ENCODE results near the gene TSPAN11.
"Not testable (repeated sequence)": the region's sequence is repeated elsewhere in the genome, so short reads cannot be mapped to it uniquely, and the experiment has no call there.

Gene TSPAN11

DNA sequence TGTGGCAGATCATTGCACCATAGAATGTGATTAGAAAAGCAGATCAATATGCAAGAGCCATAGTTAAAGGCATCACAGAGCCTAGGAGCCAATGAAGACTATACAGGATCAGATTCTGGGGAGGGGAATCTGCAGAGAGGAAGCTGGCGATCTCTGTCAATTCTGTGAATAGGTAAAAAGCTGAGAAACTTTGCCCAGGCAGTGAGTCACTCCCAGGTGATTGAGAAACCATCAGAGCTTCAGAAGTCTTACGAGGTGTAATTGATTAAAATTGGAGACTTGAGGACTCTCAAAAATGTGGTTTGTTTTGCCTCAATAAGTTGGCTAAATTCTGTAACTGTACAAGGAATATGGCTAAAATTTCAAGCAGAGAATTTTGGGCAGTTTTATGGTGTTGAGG lies 41.7 kb upstream of the TSPAN11 start:
- no peak for DNase-seq (ENCODE audit: low read depth)
- in situ Hi-C loops (cut with HindIII; ENCODE audit: low sequenced_read_pairs), result no loop called here
- TF ChIP-seq, protein P1, sequence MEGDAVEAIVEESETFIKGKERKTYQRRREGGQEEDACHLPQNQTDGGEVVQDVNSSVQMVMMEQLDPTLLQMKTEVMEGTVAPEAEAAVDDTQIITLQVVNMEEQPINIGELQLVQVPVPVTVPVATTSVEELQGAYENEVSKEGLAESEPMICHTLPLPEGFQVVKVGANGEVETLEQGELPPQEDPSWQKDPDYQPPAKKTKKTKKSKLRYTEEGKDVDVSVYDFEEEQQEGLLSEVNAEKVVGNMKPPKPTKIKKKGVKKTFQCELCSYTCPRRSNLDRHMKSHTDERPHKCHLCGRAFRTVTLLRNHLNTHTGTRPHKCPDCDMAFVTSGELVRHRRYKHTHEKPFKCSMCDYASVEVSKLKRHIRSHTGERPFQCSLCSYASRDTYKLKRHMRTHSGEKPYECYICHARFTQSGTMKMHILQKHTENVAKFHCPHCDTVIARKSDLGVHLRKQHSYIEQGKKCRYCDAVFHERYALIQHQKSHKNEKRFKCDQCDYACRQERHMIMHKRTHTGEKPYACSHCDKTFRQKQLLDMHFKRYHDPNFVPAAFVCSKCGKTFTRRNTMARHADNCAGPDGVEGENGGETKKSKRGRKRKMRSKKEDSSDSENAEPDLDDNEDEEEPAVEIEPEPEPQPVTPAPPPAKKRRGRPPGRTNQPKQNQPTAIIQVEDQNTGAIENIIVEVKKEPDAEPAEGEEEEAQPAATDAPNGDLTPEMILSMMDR (IDR thresholded peaks at IDR 0.05; ENCODE audit: low read depth, low read length, missing control alignments), result no peak
- no peak overlapping the region for H3K4me3 ChIP-seq (ENCODE audit: low read depth, low read length)

DNA sequence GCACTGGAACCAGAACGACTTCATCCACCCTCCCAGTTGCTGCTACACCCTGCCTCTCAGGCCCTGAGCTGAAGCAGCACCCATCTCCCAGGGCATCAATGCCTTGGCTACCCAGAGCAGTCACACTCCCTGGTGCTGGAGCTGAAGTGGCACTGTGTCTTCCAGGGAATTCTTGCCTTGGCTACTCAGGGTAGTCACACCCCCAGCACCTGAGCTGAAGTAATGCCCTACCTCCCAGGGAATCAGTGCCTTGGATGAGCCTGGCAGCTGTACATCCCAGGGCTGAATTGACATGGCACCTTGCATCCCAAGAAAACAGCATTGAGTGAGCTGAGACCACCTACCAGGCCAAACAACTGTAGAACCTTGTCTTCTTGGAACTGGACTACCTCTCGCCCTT lies 41.2 kb upstream of the TSPAN11 start:
- TF ChIP-seq, protein P1 (IDR thresholded peaks at IDR 0.05; ENCODE audit: low read depth, low read length, missing control alignments), result no peak
- H3K4me3 ChIP-seq (ENCODE audit: low read depth, low read length), result no peak overlapping the region
- DNase-seq (ENCODE audit: low read depth), result no peak
- in situ Hi-C loops (cut with HindIII; ENCODE audit: low sequenced_read_pairs), result no loop called here

DNA sequence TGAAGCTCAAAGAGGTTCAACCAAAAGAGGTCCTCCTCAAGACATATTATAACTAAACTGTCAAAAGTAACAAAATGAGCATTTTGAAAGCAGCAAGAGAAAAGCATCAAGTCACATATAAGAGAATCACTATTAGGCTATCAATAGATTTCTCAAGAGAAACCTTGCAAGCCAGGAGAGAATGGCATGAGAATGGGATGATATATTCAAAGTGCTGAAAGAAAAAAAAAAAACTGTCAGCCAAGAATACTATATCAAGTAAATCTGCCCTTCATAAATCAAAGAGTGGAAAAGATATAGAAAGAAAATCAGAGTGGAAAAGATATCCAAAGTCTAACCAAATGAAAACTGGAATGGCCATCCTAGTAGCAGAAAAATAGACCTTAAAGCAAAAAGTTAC lies 39.3 kb upstream of the TSPAN11 start:
- no peak overlapping the region for H3K4me3 ChIP-seq (ENCODE audit: low read depth, low read length)
- DNase-seq (ENCODE audit: low read depth), result no peak
- in situ Hi-C loops (cut with HindIII; ENCODE audit: low sequenced_read_pairs), result no loop called here
- TF ChIP-seq, protein P1 (IDR thresholded peaks at IDR 0.05; ENCODE audit: low read depth, low read length, missing control alignments), result no peak

DNA sequence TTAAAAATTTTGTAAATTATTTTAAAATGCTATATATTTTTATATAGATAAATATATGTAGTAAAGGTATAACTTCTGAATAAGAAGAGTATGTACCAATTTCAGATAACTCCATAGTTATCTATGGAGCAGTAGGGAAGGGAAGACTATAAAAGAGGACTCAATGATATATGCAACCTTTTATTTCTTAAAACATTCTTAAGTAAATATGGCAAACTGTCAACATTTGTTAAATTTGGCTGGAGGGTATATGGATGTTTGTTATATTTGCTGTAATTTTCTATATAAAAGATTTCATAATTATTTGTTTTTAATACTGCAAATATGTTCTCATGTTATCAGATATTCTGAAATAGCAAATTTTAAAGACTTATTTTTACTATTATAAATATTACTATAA lies 38.3 kb upstream of the TSPAN11 start:
- H3K4me3 ChIP-seq (ENCODE audit: low read depth, low read length), result no peak overlapping the region
- DNase-seq (ENCODE audit: low read depth), result no peak
- in situ Hi-C loops (cut with HindIII; ENCODE audit: low sequenced_read_pairs), result no loop called here
- TF ChIP-seq, protein P1 (IDR thresholded peaks at IDR 0.05; ENCODE audit: low read depth, low read length, missing control alignments), result no peak

DNA sequence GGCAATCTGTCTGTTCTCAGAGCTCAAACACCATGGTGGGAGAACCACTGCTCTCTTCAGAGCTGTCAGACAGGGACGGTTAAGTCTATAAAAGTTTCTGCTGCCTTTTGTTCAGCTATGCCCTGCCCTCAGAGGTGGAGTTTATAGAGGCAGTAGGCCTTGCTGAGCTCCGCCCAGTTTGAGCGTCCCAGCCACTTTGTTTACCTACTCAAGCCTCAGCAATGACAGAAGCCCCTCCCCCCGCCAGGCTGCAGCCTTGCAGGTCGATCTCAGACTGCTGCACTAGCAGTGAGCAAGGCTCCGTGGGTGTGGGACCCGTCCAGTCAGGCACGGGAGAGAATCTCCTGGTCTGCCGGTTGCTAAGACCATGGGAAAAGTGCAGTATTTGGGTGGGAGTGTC lies 32.0 kb upstream of the TSPAN11 start:
- DNase-seq (ENCODE audit: low read depth); H3K4me3 ChIP-seq (ENCODE audit: low read depth, low read length); in situ Hi-C loops (cut with HindIII; ENCODE audit: low sequenced_read_pairs): not testable (repeated sequence)

DNA sequence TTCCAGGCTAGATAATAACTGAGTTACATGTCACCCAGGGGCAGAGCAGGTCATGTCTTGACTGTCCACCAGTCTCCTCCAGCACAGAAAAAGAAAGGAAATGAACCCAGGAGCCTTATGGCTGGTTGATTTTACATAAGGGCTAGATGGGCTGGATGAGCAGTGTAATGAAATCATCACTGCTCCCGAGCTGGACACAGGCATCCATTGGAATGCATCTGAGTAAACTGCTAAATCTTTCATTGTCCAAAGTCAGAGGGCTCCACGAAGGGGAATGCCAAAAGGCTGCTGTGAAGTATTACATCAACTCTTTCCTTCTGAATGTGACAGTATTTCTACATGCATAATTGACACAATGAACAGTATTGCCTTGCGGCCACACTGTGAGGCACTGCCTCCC lies 30.1 kb upstream of the TSPAN11 start:
- no peak overlapping the region for H3K4me3 ChIP-seq (ENCODE audit: low read depth, low read length)
- TF ChIP-seq, protein P1 (IDR thresholded peaks at IDR 0.05; ENCODE audit: low read depth, low read length, missing control alignments), result no peak
- no peak for DNase-seq (ENCODE audit: low read depth)
- in situ Hi-C loops (cut with HindIII; ENCODE audit: low sequenced_read_pairs), result no loop called here

DNA sequence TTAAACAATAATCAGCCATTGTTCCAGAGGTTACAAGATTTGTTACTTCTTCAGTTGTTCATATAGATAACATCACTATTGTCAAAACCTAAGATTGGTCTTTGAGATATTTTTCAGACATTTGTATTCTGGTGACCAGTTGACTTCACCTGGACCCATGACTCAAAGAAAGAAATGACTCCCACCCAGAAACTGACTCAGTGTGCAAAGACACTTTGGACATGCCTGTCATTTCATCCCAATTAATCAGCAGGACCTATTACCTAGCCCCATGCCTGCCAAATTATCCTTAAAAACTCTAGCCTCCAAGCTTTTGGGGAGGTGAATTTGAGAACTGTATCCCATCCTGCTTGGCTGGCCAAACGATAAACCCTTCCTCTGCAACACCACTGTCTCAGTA lies 27.7 kb upstream of the TSPAN11 start:
- in situ Hi-C loops (cut with HindIII; ENCODE audit: low sequenced_read_pairs), result no loop called here
- TF ChIP-seq, protein P1 (IDR thresholded peaks at IDR 0.05; ENCODE audit: low read depth, low read length, missing control alignments), result no peak
- H3K4me3 ChIP-seq (ENCODE audit: low read depth, low read length), result no peak overlapping the region
- DNase-seq (ENCODE audit: low read depth), result no peak

All from astrocyte of the cerebellum (primary cell).